Natural killer cell (primary cell): Measurements from ENCODE around the gene LPCAT2. TPM values are rescaled to one million over a fixed set of nuclear protein-coding genes. Genes with fewer than 3 reads are reported as not detected.

Experiments
- ATAC-seq, 3 donors: fragments of 150-1000 bp in 2 of 3; fragments of 200-7000 bp in 1 of 3; cut with Tn5 transposase; 1 replicate in 1 of 3; 2 replicates in 2 of 3; pipeline ENCODE4 v1.10.0; 2021; ENCODE audit warnings: mild to moderate bottlenecking in 2 of 3, moderate library complexity in 2 of 3
- DNase-seq, 2 donors: peaks; one replicate each; pipeline versions ENCODE4 v3.0.0 to v3.0.0-alpha.2; 2013 to 2021; ENCODE audit warnings: mixed read lengths in 1 of 2
- H3K27ac ChIP-seq: one replicate; pipeline ENCODE4 v1.5.1; 2013; ENCODE audit warnings: mild to moderate bottlenecking, low read length
- H3K27me3 ChIP-seq: one replicate; pipeline ENCODE4 v1.6.1; 2013; ENCODE audit warnings: low read length; ENCODE audit not compliant: control insufficient read depth, insufficient read depth
- H3K36me3 ChIP-seq: one replicate; pipeline ENCODE4 v1.6.1; 2013; ENCODE audit warnings: low read length; ENCODE audit not compliant: control insufficient read depth, insufficient read depth
- H3K4me1 ChIP-seq: one replicate; pipeline ENCODE4 v1.6.1; 2013; ENCODE audit warnings: low read length; ENCODE audit not compliant: control insufficient read depth, insufficient read depth
- H3K4me3 ChIP-seq: one replicate; pipeline ENCODE4 v1.5.1; 2013; ENCODE audit warnings: low read length
- H3K9me3 ChIP-seq: one replicate; pipeline ENCODE4 v1.6.1; 2013; ENCODE audit warnings: low read length; ENCODE audit not compliant: control insufficient read depth, insufficient read depth
- H3K27ac Mint-ChIP-seq, 2 donors: one replicate each; pipeline ENCODE4 v1.8.0; 2022; ENCODE audit warnings: mild to moderate bottlenecking in 2 of 2, mixed read lengths in 2 of 2, moderate library complexity in 1 of 2
- H3K27me3 Mint-ChIP-seq, 2 donors: one replicate each; pipeline ENCODE4 v1.8.0; 2022; ENCODE audit warnings: low read depth in 2 of 2, mixed read lengths in 2 of 2
- H3K36me3 Mint-ChIP-seq: one replicate; pipeline ENCODE4 v1.8.0; 2022; ENCODE audit warnings: mixed read lengths
- H3K4me1 Mint-ChIP-seq, 2 donors: one replicate each; pipeline ENCODE4 v1.8.0; 2022; ENCODE audit warnings: mixed read lengths in 2 of 2
- H3K4me3 Mint-ChIP-seq: one replicate; pipeline ENCODE4 v1.8.0; 2022; ENCODE audit warnings: mild to moderate bottlenecking, moderate library complexity, mixed read lengths
- H3K9me3 Mint-ChIP-seq, 2 donors: one replicate each; pipeline ENCODE4 v1.8.0; 2022; ENCODE audit warnings: mixed read lengths in 2 of 2
- CTCF ChIP-seq: fragments of 200-600 bp; IDR thresholded peaks from one replicate; pipeline ENCODE4 v1.8.0; 2022; ENCODE audit warnings: antibody characterized with exemption
- WGBS: methylation state at CpG from one replicate; pipeline ENCODE4 v1.1.7; 2013; ENCODE audit warnings: missing lambda C conversion rate; ENCODE audit not compliant: insufficient coverage; 5-methylcytosine and 5-hydroxymethylcytosine counted together
- intact Hi-C: fragments of 100-400 bp; cut with micrococcal nuclease; formaldehyde crosslinking; loops from one replicate; pipeline ENCODE4 v1.14.2; 2022
- total RNA-seq, 4 donors: library from RNA; stranded (reverse); fragments of 120-200 nt in 1 of 4; gene quantifications; one replicate each; pipeline versions ENCODE4 v1.2.3 to v1.2.4, GENCODE V29; 2013 to 2022

The LPCAT2 gene
- total RNA-seq, 3 donors from 2014 or later (not counting 1 experiment from before 2014, with no cell fraction given), result 1.6 to 23.5 (median 3.1) TPM

- intact Hi-C loops, result no loop called here
These were observed 13.9 kb upstream of the LPCAT2 start for GRCh38 chr16:55494994-55495421.

GRCh38 chr16:55495616-55496289 is 13.1 kb upstream of the LPCAT2 start:
- Mint-ChIP-seq H3K27me3 (peaks cover 0 to 2% of the 10 kb centered on the region in 2 donors), H3K27ac (no peak overlapping the region), H3K36me3 (no peaks in the 10 kb centered on the region), H3K4me1 (no peaks in the 10 kb centered on the region), H3K4me3 (no peak overlapping the region), H3K9me3 (no peaks in the 10 kb centered on the region)
- DNase-seq (no peak), ATAC-seq (no peak)
- Histone ChIP-seq H3K9me3 (no peaks in the 10 kb centered on the region), H3K36me3 (no peaks in the 10 kb centered on the region), H3K27me3 (no peaks in the 10 kb centered on the region), H3K4me1 (no peaks in the 10 kb centered on the region), H3K27ac (no peak overlapping the region), H3K4me3 (no peak overlapping the region)
- 86% methylated on average over 6 of the region's 7 CpGs for WGBS
- TF ChIP-seq CTCF, result no peak
- intact Hi-C loops, result no loop called here

More at GRCh38 chr16:55494994-55495421, 13.9 kb upstream of the LPCAT2 start:
- no peaks in the 10 kb centered on the region for H3K9me3 Mint-ChIP-seq
- H3K27me3 ChIP-seq, result no peaks in the 10 kb centered on the region
- no peak for ATAC-seq
- no peaks in the 10 kb centered on the region for H3K36me3 Mint-ChIP-seq
- TF ChIP-seq CTCF, result no peak
- H3K36me3 ChIP-seq, result no peaks in the 10 kb centered on the region
- H3K27ac Mint-ChIP-seq, result no peak overlapping the region
- H3K9me3 ChIP-seq, result no peaks in the 10 kb centered on the region
- H3K4me3 ChIP-seq, result no peak overlapping the region
- no peaks in the 10 kb centered on the region for H3K4me1 Mint-ChIP-seq
- 49% methylated on average over 2 of the region's 3 CpGs for WGBS
- no peak for DNase-seq
- no peaks in the 10 kb centered on the region for H3K4me1 ChIP-seq
- H3K27me3 Mint-ChIP-seq, result peaks cover 0 to 3% of the 10 kb centered on the region in 2 donors
- no peak overlapping the region for H3K27ac ChIP-seq
- H3K4me3 Mint-ChIP-seq, result no peak overlapping the region

- Histone ChIP-seq H3K4me1 (no peaks in the 10 kb centered on the region), H3K27ac (no peak overlapping the region), H3K9me3 (no peaks in the 10 kb centered on the region), H3K4me3 (no peak overlapping the region), H3K27me3 (no peaks in the 10 kb centered on the region), H3K36me3 (no peaks in the 10 kb centered on the region)
- Mint-ChIP-seq H3K4me1 (no peaks in the 10 kb centered on the region), H3K4me3 (no peak overlapping the region), H3K9me3 (no peaks in the 10 kb centered on the region), H3K27me3 (peaks cover 0 to 2% of the 10 kb centered on the region in 2 donors), H3K36me3 (no peaks in the 10 kb centered on the region), H3K27ac (no peak overlapping the region)
- 4% methylated on average over 7 of the region's 8 CpGs for WGBS
- no peak for DNase-seq
- no peak for ATAC-seq
- intact Hi-C loops, result no loop called here
- TF ChIP-seq CTCF, result no peak
These were observed 12.2 kb upstream of the LPCAT2 start for GRCh38 chr16:55496509-55497145.
